HUDEP-2 (cell line): Measurements from ENCODE around the gene ZNF236.

Source experiments
- DNase-seq, 76 experiments: peaks; one replicate each; lab custom pipeline; 2025; ENCODE audit not compliant: unreplicated experiment in 76 of 76; lab: John Stamatoyannopoulos, UW

Gene ZNF236

DNA sequence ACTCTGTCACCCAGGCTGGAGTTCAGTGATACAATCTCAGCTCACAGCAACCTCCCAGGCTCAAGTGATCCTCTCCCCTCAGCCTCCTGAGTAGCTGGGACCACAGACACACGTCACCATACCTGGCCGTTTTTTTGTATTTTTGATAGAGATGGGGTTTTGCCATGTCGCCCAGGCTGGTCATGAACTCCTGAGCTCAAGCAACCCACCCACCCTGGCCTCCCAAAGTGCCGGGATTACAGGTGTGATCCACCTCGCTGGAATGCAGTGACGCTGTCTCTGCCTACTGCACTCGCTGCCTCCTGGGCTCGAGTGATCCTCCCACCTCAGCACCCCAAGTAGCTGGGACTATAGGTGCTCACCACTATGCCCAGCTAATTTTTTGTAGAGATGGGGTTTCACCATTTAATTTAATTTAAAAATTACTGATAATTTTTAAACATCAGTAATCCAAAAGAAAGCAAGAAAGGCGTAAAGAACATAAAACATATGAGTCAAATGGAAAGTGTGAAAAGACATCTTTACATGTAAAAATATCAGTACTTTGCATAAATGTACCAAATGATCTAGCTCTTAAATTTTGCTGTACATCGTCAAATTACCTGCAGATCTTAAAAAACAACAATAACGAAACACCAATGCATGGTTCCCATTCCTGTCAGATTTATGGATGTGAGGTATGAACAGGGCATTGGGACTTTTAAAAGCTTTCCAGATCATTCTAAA, 2.8 kb upstream of the ZNF236 start:
- DNase-seq = no peak

DNA sequence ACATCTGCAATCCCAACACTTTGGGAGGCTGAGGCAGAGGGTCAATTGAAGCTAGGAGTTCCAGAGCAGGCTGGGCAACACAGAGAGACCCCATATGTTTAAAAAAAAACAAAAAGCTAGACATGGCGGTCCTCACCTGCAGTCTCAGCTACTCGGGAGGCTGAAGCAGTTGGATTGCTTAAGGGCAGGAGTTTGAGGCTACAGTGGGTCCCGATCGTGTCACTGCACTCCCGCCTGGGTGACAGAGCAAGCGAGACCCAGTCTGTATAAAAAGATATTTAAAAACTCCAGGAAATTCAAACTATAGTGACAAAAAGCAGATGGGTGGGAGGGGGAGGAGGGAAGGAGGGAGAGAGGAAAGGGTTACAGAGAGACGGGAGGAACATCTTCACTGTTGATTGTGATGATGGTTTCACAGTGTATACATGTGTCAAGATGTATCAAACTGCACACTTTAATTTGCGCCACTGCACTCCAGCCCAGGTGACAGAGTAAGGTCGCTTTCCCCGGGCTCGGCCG, 942 bp upstream of the ZNF236 start:
- DNase-seq = peak in 5 of 76 experiments; percentile 9 to 49 (median 30)

DNA sequence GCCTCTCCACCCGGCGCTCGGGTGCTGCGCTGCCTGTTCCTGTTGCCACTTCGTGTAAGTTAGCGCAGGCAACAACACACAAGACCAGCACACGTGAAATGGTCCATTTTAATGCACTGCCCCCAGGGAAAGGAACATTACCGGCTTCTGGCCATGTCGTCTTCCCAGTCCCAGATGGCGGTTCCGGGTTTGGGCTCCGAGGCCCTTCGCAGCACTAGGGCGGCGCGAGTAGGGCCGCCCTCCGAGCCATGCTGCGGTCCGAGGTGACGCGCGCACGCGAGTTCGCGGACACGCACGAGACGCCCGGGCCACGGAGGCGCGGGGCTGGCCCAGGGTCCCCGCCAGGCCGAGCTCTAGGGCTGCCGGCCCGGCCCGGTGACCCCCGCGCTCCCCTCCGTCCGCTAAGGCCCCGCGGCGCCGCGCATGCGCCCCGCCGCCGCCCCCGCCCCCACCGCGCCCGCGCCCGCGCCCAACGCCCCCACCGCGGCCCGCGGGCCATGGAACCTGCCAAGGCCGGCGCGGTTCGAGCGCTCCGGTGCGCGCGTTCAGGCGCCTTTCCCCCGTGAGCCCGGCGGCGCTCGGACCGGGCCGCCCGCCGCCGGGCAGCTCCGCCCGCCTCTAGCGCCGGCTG, 367 bp upstream of the ZNF236 start:
- peak in 57 of 76 experiments; percentile 3 to 88 (median 48) for DNase-seq

DNA sequence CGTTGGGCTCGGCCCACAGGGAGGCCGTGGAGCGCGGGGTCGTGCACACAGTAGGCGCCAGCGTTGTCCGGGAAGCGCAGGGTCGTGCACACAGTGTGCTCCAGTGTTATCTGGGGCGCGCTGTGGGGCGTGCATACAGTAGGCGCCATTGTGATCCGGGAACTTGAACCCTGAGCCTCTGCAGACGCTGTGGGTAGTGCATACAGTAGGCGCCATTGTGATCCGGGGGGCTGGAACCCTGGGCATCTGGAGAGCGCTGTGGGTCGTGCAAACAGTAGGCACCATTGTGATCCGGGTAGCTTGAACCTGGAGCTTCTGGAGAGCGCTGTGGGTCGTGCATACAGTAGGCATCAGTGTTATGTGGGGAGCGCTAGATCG, 793 bp downstream of the ZNF236 start:
- DNase-seq = peak in 2 of 76 experiments; percentile 19 to 38

DNA sequence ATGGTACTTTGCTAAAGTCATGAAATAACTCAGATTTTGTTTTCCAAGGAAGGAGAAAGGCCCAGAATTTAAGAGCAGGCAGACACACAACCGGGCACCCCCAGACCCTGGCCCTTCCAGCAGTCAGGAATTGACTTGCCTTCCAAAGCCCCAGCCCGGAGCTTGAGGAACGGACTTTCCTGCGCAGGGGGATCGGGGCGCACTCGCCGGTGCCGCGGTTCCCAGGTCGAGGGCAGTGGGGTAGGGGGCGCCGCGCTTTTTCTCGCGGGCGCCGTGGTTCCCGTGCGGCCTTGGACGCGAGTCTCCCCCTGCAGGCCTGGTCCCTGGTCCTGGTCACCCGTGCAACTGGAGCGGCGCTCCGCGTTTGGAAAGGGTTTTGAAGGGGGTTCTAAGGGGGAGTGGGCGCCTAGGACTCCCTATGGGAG, 1.2 kb downstream of the ZNF236 start:
- DNase-seq = peak in 3 of 76 experiments; percentile 9 to 22 (median 18)

DNA sequence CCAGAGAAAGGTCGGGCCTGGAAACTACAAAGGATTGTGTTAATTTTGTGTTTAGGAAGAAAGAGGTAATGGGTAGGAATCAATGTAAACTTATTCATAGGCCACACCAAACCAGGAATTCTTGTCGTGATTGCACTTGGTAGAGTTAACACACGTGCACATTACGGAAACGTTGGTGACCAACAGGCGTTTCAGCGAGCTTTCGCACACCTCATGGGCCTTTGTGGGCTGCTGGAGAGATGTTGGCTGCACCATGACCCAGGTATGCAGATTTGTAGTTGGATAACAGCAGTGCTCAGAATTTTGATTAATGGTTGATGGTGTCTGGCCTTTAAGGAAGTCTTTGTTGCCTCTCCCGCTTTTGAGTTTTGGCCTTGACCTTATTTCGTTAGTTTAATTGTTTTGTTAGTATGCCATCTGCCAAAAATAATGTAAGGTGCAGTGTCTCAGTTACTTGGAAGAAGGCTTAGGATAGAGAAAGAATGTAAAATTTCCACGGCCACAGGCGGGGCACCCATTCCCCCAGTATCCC, 1.9 kb downstream of the ZNF236 start:
- no peak for DNase-seq

DNA sequence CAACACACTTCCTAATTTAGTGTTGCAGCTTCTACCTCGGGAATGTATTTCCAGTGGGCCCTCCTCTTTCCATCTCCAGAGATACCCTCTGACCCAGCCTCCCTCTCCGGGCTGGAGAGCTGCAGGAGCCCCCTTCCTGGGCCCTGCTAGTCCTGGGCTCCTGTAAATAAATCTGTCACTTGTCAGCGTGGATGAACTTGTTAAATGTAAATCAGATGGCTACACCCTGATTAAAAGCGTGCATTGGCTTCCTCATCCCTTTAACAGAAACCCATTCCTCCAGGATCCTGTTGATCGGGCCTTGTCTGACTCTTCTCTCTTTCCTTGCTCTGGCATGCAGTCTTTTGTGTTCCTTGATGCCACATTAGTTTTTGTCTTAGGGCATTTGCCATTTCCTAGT, 2.4 kb downstream of the ZNF236 start:
- DNase-seq = no peak

DNA sequence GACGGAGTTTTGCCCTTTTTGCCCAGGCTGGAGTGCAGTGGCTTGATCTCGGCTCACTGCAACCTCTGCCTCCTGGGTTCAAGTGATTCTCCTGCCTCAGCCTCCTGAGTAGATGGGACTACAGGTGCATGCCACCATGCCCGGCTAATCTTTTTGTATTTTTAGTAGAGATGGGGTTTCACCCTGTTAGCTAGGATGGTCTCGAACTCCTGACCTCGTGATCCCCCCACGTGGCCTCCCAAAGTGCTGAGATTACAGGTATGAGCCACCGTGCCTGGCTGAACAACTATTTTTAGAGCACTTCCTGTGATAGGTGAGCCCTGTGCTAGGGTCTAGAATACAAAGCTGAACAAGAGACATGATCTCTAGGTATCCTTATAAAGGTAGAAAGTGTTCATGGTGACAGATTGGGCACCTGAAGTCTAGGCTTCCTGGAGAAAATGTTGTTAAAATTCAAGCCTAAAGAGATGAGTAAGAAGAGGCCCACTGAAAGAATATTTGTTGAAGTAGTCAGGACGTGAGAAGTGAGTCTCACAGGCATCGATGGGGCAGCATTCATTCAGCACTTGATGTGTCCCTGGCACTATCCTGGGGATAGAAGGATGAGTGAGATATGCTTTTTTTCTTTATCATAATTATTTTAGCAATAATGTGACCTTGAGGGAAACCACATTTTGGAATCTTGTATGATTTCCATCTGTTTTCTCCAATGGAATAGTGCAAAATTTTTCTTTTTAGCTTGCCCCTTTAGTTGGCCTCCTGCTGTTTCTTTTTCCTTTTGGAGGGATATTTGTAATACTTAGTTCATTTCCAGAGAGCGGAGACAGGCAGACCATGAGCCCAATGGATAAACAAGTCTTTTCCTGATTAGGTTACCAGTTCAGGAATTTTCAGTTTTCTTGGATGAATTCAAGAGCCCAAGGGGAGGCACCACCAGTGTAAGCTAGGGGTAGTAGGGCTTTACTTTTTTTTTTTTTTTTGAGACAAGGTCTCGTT, 5.1 kb downstream of the ZNF236 start:
- no peak for DNase-seq

DNA sequence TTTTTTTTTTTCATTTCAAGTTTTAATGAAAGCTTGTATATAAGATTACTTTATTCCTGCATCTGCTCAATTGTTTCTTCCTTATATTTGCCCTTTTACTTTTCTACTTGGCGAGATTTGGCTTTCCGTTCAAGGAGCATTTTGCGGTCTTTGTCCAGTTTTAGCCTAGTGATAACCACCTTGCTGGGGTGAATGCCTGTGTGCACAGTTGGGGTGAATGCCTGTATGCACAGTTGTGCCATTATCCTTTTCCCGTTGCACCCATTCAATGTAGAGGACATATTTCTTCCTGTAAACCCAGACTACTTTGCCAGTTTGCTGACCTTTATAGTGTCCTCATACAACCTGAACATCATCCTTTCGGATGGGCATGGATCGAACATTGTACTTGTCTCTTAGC, 12.0 kb downstream of the ZNF236 start:
- DNase-seq = no peak

DNA sequence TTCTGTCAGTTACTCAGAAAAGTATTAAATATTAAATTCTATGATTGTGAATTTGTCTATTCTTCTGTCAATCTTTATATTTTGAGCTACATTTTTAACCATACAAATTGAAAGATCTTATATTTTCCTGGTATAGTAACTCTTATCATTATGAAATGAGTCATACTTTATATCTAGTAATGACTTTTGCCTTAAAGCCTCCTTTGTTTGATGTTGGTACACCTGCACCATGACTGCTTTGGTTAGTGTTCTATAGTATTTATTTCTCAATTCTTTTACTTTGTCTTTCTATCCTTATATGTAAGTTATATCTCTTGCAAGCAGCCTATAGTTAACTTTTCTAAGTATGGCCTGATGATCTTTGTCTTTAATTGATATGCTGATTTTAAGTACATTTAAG, 13.0 kb downstream of the ZNF236 start:
- DNase-seq = no peak

DNA sequence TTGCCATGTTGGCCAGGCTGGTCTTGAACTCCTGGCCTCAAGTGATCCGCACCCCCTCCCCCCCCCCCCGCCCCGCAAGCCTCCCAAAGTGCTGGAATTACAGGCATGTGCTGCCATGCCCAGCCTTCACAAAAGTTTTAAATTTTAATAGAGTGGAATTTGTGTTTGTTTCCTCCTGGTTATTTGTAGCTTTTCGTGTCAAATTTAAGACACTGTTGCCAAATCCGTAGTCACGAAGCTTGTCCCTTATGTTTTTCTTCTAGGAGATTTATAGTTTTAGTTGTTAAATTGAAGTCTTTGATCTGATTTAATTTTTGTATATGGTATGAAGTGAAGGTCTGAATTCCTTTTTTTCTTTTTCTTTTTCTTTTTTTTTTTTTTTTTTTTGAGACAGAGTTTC, 14.7 kb downstream of the ZNF236 start:
- no peak for DNase-seq

DNA sequence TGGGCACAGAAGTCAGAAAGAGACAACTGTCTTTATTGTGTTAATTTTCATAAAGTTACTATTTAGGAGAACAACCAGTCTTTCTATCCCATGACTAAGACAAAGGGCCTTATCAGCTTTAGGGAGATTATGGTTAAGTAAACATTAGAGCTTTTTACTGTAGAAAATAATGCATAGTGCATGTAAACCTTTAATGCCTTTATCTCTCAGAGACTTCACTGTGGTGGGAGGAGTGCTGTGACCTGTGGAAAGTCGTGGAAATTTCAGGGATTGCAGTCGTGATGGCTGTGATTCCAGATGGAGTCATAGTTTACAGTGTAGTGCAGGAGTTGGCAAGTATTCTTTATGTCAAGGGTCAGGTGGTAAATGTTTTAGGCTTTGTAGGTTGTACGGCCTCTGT, 15.8 kb downstream of the ZNF236 start:
- DNase-seq = peak in 2 of 76 experiments; percentile 5 to 6

DNA sequence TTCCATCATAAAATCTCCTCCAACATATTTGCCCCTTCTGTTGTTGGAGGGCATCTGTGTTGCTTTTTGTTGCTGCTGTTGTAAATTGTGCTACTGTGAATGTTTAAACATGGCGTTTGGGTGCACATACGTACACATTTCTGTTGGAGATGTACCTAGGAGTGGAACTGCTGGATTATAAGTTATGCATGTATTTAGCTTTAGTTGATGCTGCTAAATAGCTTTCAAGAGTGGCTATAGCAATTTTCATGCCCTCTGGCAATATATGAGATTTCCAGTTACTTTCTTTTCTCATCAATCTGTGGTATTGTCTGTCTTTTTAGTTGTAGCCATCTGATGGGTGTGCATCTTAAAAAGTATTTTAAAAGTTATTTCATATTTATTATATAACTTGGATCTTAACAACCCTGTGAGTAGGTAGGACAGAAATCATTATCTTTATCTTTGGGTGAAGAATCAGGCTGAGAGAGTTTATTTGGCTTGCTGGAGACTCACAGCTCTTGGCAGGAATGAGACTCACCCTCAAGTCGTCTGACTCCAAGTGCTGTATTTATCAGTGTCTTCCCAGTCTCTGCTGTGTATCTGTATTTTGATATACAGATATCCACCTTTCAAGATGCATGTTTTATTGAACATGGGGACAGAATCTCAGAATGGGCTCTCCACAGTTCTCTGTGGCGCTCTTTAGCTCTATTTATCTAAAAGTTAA, 16.9 kb downstream of the ZNF236 start:
- DNase-seq = peak in 16 of 76 experiments; percentile 10 to 56 (median 30)

DNA sequence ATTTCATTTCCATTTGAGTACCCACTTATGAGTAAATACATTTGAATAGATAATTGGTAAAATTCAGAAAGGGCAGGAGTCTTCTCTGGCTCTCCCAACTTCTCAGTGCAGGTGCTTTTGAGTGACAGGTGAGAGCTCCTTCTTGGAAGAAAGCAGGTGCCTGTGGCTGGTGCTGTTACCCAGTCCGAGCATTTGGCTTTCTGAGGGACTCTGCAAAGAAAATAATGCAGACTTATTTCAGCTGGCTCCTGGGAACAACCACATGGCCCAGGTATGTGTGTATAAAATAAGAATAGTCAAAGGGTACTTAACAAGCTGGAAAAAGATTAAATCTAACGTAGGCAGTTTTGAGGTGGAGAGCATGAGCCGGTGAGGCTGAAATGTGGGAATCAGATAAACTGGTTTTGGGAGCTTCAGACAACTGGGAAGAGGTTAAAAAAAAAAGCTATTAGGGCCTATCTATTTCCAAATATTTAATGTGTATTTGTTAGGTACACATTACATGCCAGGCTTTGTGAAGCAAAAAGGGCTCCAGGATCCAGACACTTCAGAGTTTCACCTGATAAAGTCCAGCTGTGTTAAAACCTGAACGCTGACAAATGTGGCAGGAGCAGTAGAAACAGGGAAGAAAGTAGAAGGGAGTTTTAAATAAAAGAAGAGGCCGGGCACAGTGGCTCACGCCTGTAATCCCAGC, 20.6 kb downstream of the ZNF236 start:
- no peak for DNase-seq

DNA sequence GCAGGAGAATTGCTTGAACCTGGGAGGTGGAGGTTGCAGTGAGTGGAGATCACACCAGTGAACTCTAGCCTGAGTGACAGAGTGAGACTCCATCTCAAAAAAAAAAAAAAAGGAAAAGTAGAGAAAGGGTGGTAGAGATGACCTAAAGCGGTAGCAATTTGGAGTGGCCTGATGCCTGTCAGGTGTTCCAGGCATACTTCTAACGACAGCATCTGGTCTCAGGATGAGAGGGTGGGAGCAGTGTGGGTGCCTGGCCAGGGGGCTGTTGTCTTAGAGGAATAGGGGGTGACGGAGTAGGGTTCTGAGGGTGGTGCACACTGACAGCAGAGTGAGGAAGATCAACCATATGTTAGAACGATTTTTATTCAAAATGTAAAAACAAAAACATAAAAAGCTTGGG, 21.8 kb downstream of the ZNF236 start:
- no peak for DNase-seq

DNA sequence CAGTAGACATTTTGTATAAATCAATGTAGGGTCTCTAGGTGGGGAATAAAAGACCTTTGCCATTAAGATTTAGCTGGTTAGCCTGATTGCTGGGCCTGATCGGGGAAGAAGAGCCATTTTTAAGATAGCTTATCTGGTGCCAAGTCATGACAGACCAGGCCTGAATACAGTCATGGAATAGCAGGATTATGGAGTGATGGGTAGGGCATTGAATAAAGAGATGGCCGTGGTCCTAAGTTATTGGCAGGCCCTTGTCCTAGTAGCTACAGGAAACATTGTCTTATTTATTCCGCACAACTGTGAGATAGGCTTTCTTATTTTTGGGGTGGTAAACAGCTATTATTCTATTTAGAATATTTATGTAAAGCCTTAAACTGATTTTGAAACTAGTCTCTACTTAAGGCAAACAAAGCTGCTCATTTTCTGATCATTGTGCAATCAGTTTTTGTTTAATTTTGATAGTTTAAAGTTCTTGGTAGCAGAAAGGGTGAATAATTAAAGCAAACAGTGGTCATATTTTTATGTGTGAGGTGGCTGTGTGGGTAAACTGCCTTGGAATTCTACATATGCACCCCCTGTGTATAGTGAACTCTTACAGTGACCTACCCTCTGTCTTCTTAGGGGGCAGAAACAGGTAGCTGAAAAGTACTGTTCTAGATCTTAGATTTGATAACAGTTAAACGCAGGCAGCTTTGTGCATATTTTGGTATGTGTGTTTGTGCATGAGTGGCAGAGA, 22.6 kb downstream of the ZNF236 start:
- DNase-seq = no peak

DNA sequence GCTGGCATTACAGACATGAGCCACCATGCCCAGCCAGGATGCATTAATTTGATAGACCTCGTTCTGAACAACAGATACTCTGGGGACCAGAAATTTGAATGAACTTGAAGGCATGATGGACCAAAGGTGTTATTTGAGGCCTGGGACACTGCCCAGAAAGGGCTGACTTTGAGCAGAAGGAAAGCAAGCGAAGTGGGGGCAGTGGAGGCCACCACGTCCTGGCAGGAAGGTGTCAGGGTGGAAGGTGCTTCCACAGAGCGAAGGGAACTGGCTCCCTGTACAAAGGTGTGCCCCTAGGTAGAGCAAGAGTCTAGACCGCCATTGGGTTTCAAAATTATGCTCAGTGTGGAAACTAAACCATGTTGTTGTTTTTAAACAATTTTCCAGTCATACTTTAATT, 23.9 kb downstream of the ZNF236 start:
- DNase-seq = no peak

DNA sequence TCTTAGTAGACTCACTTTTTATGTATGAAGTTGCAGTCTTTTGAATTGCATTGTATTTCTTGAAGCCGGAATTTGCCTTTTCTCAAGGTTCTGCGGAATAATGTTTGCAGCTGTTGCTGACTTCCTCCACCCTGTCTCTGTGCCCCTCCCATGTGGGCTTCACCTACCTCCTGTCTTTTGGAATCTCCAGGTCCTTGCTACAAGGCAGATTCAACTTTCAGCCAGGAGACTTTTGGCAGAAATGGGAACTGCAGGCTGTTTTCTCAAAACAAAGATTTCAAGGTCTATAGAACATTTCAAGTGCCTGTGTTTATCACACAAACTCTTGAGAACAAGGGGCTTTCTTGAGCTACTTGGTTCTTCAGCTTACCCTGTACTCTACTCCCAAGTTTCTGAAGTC, 25.6 kb downstream of the ZNF236 start:
- peak in 2 of 76 experiments; percentile 5 to 17 for DNase-seq

DNA sequence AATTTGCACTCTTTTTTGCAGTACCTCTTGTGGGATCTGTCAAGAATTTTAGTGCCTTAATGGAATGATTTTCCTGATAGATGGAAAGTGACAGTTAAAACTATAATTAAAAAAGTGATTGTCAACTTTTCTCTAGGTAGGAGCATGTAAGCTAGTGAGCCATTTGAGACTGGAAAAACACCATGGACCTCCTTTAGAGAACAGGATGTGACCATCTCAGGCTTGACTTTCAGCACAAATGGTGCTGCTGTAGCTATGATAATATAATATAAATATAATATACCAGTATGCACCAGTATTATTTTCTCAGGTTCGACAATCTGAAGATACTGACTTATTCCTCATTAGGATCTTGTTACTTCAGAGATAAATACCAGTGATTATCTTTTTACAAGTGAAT, 27.8 kb downstream of the ZNF236 start:
- DNase-seq = no peak
